CD1c-positive myeloid dendritic cell (primary cell): Measurements from ENCODE around the gene ABCD2.
"Not testable (repeated sequence)": the region's sequence is repeated elsewhere in the genome, so short reads cannot be mapped to it uniquely, and the experiment has no call there.

Experiments used
- DNase-seq: peaks from one replicate; pipeline ENCODE4 v3.0.0-alpha.2; 2016; ENCODE audit errors: extremely low spot score

Gene ABCD2

GRCh38 chr12:39538679-39539104 is 80.9 kb downstream of the ABCD2 start:
- no peak for DNase-seq

- DNase-seq: no peak
These were observed 85.7 kb downstream of the ABCD2 start for GRCh38 chr12:39533951-39534350.

GRCh38 chr12:39532448-39532847 is 87.2 kb downstream of the ABCD2 start:
- no peak for DNase-seq

- DNase-seq: no peak
These were observed 92.6 kb downstream of the ABCD2 start for GRCh38 chr12:39526974-39527373.

- DNase-seq: not testable (repeated sequence)
These were observed 97.4 kb downstream of the ABCD2 start for GRCh38 chr12:39522167-39522566.

GRCh38 chr12:39510001-39510400 is 109.6 kb downstream of the ABCD2 start:
- no peak for DNase-seq

GRCh38 chr12:39505554-39505953 is 114.0 kb downstream of the ABCD2 start:
- no peak for DNase-seq

GRCh38 chr12:39505023-39505422 is 114.6 kb downstream of the ABCD2 start:
- DNase-seq: no peak

GRCh38 chr12:39503439-39503838 is 116.2 kb downstream of the ABCD2 start:
- no peak for DNase-seq

- no peak for DNase-seq
These were observed 116.9 kb downstream of the ABCD2 start for GRCh38 chr12:39502726-39503125.
